Mesothelial cell of epicardium (in vitro differentiated cells): ENCODE measurements around the gene TMC5. TPM values are rescaled to one million over a fixed set of nuclear protein-coding genes. Genes with fewer than 3 reads are reported as not detected.
"Not testable (repeated sequence)": the region's sequence is repeated elsewhere in the genome, so short reads cannot be mapped to it uniquely, and the experiment has no call there.

Source experiments
- DNase-seq, 2 experiments: peaks; one replicate each; pipeline ENCODE4 v3.0.0; 2021; ENCODE audit warnings: low spot score in 2 of 2; ENCODE audit not compliant: unreplicated experiment in 2 of 2
- H3K27ac Mint-ChIP-seq: 2 replicates; pipeline ENCODE4 v1.8.0; 2021; ENCODE audit warnings: mixed read lengths
- H3K27me3 Mint-ChIP-seq: 2 replicates; pipeline ENCODE4 v1.8.0; 2021; ENCODE audit warnings: low read depth, mixed read lengths
- H3K36me3 Mint-ChIP-seq: 2 replicates; pipeline ENCODE4 v1.8.0; 2021; ENCODE audit warnings: mixed read lengths
- H3K4me1 Mint-ChIP-seq: 2 replicates; pipeline ENCODE4 v1.8.0; 2021; ENCODE audit warnings: mixed read lengths
- H3K4me3 Mint-ChIP-seq: 2 replicates; pipeline ENCODE4 v1.8.0; 2021; ENCODE audit warnings: mild to moderate bottlenecking, moderate library complexity, mixed read lengths
- H3K9me3 Mint-ChIP-seq: 2 replicates; pipeline ENCODE4 v1.8.0; 2021; ENCODE audit warnings: mixed read lengths
- total RNA-seq: library from RNA; stranded (reverse); gene quantifications from 3 replicates; pipeline ENCODE4 v1.2.1, GENCODE V29; 2021
- TF ChIP-seq, protein P1 (sequence below): fragments of 200-600 bp; sonication (generic); IDR thresholded peaks from one replicate; pipeline ENCODE4 v1.5.0; 2021; ENCODE audit warnings: antibody characterized with exemption; ENCODE audit not compliant: unreplicated experiment

The TMC5 gene
- total RNA-seq, 1 donor from 2014 or later, result 1.4 TPM

GRCh38 chr16:19384656-19385055 is 33.0 kb upstream of the TMC5 start:
- Mint-ChIP-seq H3K4me3 (no peak overlapping the region), H3K36me3 (no peaks in the 10 kb centered on the region), H3K4me1 (peaks cover 13% of the 10 kb centered on the region), H3K9me3 (no peaks in the 10 kb centered on the region), H3K27me3 (peaks cover 2% of the 10 kb centered on the region), H3K27ac (no peak overlapping the region)
- DNase-seq, result no peak
- TF ChIP-seq, protein P1, sequence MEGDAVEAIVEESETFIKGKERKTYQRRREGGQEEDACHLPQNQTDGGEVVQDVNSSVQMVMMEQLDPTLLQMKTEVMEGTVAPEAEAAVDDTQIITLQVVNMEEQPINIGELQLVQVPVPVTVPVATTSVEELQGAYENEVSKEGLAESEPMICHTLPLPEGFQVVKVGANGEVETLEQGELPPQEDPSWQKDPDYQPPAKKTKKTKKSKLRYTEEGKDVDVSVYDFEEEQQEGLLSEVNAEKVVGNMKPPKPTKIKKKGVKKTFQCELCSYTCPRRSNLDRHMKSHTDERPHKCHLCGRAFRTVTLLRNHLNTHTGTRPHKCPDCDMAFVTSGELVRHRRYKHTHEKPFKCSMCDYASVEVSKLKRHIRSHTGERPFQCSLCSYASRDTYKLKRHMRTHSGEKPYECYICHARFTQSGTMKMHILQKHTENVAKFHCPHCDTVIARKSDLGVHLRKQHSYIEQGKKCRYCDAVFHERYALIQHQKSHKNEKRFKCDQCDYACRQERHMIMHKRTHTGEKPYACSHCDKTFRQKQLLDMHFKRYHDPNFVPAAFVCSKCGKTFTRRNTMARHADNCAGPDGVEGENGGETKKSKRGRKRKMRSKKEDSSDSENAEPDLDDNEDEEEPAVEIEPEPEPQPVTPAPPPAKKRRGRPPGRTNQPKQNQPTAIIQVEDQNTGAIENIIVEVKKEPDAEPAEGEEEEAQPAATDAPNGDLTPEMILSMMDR, result no peak

DNA sequence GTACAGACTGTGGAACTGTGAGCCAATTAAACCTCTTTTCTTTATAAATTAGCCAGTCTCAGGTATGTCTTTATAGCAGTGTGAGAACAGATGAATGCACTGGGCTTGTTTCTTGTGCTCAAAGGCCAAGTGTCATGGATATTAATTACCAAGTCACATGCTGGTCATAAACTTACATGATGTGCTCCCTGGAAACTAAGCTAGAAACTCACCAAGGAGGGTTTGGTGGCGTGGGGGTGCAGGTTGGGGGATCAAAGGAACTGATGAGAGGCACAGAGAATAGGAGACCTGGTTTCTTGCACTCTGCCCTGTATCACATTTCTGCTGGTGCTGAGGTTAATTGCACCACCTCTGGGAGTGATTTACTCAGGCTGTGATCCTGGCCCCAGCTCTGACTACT is 31.2 kb upstream of the TMC5 start:
- TF ChIP-seq, protein P1, result no peak
- Mint-ChIP-seq H3K36me3 (no peaks in the 10 kb centered on the region), H3K9me3 (peaks cover 7% of the 10 kb centered on the region), H3K27ac (no peak overlapping the region), H3K4me1 (peaks cover 13% of the 10 kb centered on the region), H3K27me3 (no peaks in the 10 kb centered on the region), H3K4me3 (no peak overlapping the region)
- DNase-seq, result no peak

GRCh38 chr16:19389246-19389645 is 28.4 kb upstream of the TMC5 start:
- Mint-ChIP-seq H3K9me3 (peaks cover 7% of the 10 kb centered on the region), H3K36me3 (no peaks in the 10 kb centered on the region), H3K4me3 (no peak overlapping the region), H3K27me3 (no peaks in the 10 kb centered on the region), H3K4me1 (peaks cover 12% of the 10 kb centered on the region), H3K27ac (no peak overlapping the region)
- DNase-seq, result peak; percentile 27 to 53
- TF ChIP-seq, protein P1, result no peak

DNA sequence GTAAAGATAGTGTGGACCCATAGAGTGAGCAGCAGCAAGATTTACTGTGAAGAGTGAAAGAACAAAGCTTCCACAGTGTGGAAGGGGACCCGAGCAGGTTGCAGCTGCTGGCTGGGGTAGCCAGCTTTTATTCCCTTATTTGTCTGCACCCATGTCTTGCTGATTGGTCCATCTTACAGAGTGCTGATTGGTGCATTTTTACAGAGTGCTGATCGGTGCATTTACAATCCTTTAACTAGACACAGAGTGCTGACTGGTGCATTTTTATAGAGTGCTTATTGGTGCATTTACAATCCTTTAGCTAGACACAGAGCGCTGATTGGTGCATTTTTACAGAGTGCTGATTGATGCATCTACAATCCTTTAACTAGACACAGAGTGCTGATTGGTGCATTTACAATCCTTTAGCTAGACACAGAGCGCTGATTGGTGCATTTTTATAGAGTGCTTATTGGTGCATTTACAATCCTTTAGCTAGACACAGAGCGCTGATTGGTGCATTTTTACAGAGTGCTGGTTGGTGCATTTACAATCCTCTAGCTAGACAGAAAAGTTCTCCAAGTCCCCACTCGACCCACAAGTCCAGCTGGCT is 26.4 kb upstream of the TMC5 start:
- H3K27ac Mint-ChIP-seq, DNase-seq, H3K4me3 Mint-ChIP-seq, H3K27me3 Mint-ChIP-seq, H3K9me3 Mint-ChIP-seq, H3K36me3 Mint-ChIP-seq: not testable (repeated sequence)
- peaks cover 33% of the 10 kb centered on the region for H3K4me1 Mint-ChIP-seq

DNA sequence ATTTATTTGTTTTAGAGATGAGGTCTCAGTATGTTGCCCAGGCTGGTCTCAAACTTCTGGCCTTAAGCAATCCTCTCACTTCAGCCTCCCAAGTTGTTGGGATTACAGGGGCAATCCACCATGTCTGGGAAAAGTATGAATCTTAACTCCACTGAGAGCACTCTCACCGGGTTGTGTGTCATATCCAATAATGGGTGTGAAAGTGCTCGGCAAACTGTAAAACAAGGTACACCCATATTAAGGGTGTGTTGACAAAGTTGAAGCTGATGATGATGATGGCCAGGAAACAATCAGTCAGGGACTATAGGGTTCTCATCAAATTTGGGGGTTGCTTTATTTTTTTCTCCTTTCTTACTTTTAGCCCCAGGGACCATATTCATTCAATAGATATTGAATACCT is 25.3 kb upstream of the TMC5 start:
- Mint-ChIP-seq H3K27ac (peak overlapping the region; percentile 66), H3K36me3 (no peaks in the 10 kb centered on the region), H3K4me3 (no peak overlapping the region), H3K9me3 (peaks cover 7% of the 10 kb centered on the region), H3K4me1 (peaks cover 43% of the 10 kb centered on the region), H3K27me3 (no peaks in the 10 kb centered on the region)
- no peak for DNase-seq
- TF ChIP-seq, protein P1, result no peak

GRCh38 chr16:19393226-19394111 is 24.2 kb upstream of the TMC5 start:
- H3K4me1 Mint-ChIP-seq, result peaks cover 43% of the 10 kb centered on the region
- TF ChIP-seq, protein P1, result no peak
- DNase-seq, result peak in 1 of 2 experiments; percentile 45
- H3K27ac Mint-ChIP-seq, result peak overlapping the region; percentile 97
- no peaks in the 10 kb centered on the region for H3K36me3 Mint-ChIP-seq
- H3K9me3 Mint-ChIP-seq, result peaks cover 7% of the 10 kb centered on the region
- H3K4me3 Mint-ChIP-seq, result peak overlapping the region; percentile 27
- no peaks in the 10 kb centered on the region for H3K27me3 Mint-ChIP-seq

DNA sequence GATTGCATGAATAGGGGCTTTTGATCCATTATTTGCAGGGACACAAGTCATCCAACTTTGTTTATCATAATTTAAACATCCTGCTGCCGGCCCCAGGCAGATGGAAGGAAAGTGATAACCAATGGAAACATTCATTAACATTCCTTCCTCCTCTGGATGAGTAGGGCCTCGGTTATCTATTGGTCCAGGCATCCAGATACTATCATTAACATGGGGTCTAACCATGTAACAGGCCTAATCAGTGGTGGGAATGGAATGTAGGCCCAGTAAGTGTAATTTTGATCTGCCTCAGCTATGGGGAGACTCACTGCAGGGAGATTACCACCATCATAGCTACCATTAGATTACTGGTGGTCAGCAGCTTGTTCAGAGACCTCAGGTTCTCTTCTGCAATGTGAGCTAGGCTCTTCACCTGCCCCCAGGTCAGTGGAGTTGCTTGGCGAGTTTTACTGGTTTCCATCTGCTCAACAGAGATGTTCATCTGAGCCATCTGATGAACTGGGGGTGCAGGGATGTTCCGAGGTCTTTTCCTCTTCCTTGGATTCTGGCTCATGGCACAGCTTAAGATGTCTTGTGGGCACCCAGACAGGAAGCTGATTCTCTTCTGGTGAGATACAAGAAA is 21.9 kb upstream of the TMC5 start:
- Mint-ChIP-seq H3K9me3 (peaks cover 15% of the 10 kb centered on the region), H3K4me1 (peaks cover 43% of the 10 kb centered on the region), H3K27ac (peak overlapping the region; percentile 91)
- DNase-seq, H3K4me3 Mint-ChIP-seq, H3K27me3 Mint-ChIP-seq, H3K36me3 Mint-ChIP-seq: not testable (repeated sequence)
